Bronchial epithelial cell (primary cell): Measurements from ENCODE around the gene C19orf73. TPM values are rescaled to one million over a fixed set of nuclear protein-coding genes. Genes with fewer than 3 reads are reported as not detected.
"Not testable (repeated sequence)": the region's sequence is repeated elsewhere in the genome, so short reads cannot be mapped to it uniquely, and the experiment has no call there.

Source experiments
- DNase-seq: peaks from one replicate; pipeline ENCODE4 v3.0.0-alpha.2; 2010; ENCODE audit warnings: low read depth
- FAIRE-seq: peaks from 2 replicates; lab custom pipeline; 2011; peaks lifted over from hg19 to GRCh38; lab: Jason Lieb, UNC
- H3K27me3 ChIP-seq: 2 replicates; pipeline ENCODE4 v1.5.1; 2011; ENCODE audit warnings: low read length; ENCODE audit not compliant: control insufficient read depth, insufficient read depth
- H3K36me3 ChIP-seq: 2 replicates; pipeline ENCODE4 v1.5.1; 2011; ENCODE audit warnings: low read length; ENCODE audit not compliant: control insufficient read depth, insufficient read depth
- H3K4me3 ChIP-seq: 2 replicates; pipeline ENCODE4 v1.5.1; 2011; ENCODE audit warnings: mild to moderate bottlenecking, low read depth, low read length, control low read depth
- total RNA-seq: library from RNA; depleted of rRNA; stranded (reverse); fragments of >200 nt; gene quantifications from 2 replicates; pipeline ENCODE4 v1.2.1, GENCODE V29; 2014
- TF ChIP-seq, protein P1 (sequence below): IDR thresholded peaks from 2 replicates; pipeline ENCODE4 v1.5.1; 2011; ENCODE audit warnings: mild to moderate bottlenecking, moderate library complexity, low read length, control low read depth, inconsistent platforms; ENCODE audit not compliant: insufficient read depth, severe bottlenecking

The C19orf73 gene
- total RNA-seq, 1 donor from 2014 or later, result 0.53 TPM

DNA sequence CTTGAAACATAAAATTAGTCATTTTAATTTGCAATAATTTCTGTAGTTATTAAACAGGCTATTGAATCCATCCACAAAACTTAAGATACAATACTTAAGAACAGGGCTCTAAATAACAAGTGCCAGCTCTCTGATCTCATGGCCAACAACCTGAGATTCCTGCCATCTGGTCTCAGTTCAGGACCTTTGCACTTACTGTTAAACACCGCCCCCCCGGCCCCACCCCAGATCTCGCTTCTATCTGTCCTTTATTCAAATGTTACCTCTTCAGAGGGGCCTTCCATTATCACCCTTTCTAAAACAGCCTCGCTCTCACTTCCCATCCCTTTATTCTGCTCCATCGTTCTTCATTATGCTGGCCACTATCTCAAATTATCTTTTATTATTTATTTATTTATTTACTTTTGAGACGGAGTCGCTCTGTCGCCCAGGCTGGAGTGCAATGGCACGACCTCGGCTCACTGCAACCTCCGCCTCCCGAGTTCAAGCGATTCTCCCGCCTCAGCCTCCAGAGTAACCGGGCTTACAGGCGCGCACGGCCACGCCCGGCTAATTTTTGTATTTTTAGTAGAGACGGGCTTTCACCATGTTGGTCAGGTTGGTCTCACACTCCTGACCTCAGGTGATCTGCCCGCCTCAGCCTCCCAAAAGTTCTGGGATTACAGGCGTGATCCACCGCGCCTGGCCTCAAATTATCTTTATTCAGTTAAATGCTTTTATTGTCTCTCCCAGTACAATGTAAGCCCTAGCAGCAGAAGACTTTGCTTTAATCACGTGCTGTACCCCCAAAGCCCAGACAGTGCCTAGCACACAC lies 34.5 kb downstream of the C19orf73 start:
- Histone ChIP-seq H3K4me3 (peak overlapping the region; percentile 79), H3K27me3 (no peaks in the 10 kb centered on the region), H3K36me3 (peaks cover 3% of the 10 kb centered on the region)
- TF ChIP-seq, protein P1, sequence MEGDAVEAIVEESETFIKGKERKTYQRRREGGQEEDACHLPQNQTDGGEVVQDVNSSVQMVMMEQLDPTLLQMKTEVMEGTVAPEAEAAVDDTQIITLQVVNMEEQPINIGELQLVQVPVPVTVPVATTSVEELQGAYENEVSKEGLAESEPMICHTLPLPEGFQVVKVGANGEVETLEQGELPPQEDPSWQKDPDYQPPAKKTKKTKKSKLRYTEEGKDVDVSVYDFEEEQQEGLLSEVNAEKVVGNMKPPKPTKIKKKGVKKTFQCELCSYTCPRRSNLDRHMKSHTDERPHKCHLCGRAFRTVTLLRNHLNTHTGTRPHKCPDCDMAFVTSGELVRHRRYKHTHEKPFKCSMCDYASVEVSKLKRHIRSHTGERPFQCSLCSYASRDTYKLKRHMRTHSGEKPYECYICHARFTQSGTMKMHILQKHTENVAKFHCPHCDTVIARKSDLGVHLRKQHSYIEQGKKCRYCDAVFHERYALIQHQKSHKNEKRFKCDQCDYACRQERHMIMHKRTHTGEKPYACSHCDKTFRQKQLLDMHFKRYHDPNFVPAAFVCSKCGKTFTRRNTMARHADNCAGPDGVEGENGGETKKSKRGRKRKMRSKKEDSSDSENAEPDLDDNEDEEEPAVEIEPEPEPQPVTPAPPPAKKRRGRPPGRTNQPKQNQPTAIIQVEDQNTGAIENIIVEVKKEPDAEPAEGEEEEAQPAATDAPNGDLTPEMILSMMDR, result no peak
- FAIRE-seq (no peak), DNase-seq (no peak)

GRCh38 chr19:49081273-49081672 lies 37.7 kb downstream of the C19orf73 start:
- no peaks in the 10 kb centered on the region for H3K27me3 ChIP-seq
- TF ChIP-seq, protein P1, result no peak
- no peak overlapping the region for H3K4me3 ChIP-seq
- FAIRE-seq, result no peak
- no peak for DNase-seq
- H3K36me3 ChIP-seq, result no peaks in the 10 kb centered on the region

GRCh38 chr19:49080392-49080791 lies 38.6 kb downstream of the C19orf73 start:
- FAIRE-seq (no peak), DNase-seq (no peak)
- TF ChIP-seq, protein P1, result no peak
- Histone ChIP-seq H3K27me3 (no peaks in the 10 kb centered on the region), H3K36me3 (no peaks in the 10 kb centered on the region), H3K4me3 (no peak overlapping the region)

DNA sequence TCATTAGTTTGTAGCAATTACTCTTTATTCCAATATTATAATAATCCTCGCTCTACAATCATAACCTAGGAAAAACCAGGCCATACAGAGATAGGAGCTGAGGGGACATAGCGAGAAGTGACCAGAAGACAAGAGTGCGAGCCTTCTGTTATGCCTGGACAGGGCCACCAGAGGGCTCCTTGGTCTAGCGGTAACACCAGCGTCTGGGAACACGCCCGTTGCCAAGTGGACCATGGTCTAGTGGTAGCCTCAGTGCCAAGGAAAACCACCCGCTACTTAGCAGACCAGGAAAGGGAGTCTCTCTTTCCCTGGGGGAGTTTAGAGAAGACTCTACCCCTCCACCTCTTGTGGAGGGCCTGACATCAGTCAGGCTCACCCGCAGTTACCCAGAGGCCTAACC lies 44.1 kb downstream of the C19orf73 start:
- FAIRE-seq, result not testable (repeated sequence)

DNA sequence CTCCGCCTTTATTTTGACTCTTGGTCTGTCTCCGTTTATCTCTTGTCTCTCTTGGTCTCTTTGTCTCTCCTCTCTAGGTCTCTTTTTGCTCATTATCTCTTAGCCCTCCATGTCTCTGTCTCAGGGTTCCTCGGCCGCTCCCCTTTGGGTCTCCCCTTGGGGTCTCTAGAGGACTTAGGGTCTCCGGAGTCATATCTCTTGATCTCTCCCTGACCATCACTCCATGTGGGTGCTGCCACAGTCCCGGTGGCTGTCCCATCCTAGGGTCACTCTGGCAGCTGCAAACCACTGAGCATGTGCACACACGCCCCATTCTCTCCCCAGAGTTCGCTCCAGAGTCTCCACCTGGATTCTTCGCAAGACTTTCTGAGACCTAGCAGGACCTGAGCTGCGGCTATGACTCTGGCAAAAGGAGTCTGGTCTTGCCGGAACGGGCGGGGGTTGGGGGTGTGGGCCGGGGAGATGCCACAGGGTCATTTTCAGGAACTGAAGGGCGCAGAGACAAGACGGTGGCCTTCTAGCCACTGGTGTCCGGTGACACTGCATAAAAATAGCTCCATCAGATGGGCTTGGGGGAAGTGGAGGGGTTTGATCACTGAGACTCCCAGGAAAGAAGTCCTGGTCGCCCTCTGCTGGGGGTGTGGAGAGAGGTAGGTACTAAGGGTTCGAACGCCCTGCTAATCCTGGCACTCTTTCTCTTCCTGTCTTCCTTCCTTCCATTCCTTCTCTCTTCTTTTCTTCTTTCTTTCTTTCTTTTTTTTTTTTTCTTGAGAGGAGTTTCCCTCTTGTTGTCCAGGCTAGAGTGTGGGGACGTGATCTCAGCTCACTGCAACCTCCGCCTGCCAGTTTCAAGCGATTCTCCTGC lies 45.2 kb downstream of the C19orf73 start:
- Histone ChIP-seq H3K4me3 (no peak overlapping the region), H3K36me3 (no peaks in the 10 kb centered on the region), H3K27me3 (peaks cover 11% of the 10 kb centered on the region)
- FAIRE-seq (no peak), DNase-seq (no peak)
- TF ChIP-seq, protein P1, result peak; percentile 54

More for the DNA sequence above, 44.1 kb downstream of the C19orf73 start:
- H3K4me3 ChIP-seq, DNase-seq, H3K36me3 ChIP-seq: not testable (repeated sequence)
- peaks cover 11% of the 10 kb centered on the region for H3K27me3 ChIP-seq
- TF ChIP-seq, protein P1, result peak; percentile 67
